Stimulated activated CD8-positive, alpha-beta memory T cell treated with anti-CD3 and anti-CD28 coated beads, Interleukin-12 subunit alpha, Interleukin-12 subunit beta, amount 100 ng/mL, for 1 hour (primary cell): ENCODE data around the gene ABCB11.
"Not testable (repeated sequence)": the region's sequence is repeated elsewhere in the genome, so short reads cannot be mapped to it uniquely, and the experiment has no call there.

ENCODE experiments used
- DNase-seq: peaks from one replicate; pipeline ENCODE4 v3.0.0-alpha.2; 2020; ENCODE audit warnings: low read depth

The ABCB11 gene

DNA sequence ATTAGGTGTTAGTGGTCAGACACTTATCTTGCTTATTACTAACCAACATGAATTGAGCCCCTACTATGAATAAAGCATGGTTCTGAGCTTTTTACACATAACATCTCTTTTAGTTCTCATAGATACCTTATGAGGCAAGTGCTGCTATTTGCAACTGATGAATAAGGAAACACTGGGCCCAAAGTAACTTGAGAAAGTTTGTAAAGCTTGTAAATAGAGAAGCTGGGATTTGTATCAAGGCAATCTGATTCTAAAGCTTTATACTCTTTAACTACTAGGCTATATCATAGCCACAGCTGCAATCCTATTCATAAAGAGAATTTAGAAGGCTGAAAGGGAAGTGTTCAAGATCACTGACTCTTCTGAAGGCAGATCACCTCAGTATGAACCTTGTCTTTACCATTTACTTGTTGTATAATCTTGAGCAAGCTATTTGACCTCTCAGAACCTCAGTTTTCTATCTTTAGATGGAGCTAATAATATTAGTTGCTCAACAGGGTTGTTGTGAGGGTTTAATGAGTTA is 60.4 kb downstream of the ABCB11 start:
- DNase-seq: no peak

DNA sequence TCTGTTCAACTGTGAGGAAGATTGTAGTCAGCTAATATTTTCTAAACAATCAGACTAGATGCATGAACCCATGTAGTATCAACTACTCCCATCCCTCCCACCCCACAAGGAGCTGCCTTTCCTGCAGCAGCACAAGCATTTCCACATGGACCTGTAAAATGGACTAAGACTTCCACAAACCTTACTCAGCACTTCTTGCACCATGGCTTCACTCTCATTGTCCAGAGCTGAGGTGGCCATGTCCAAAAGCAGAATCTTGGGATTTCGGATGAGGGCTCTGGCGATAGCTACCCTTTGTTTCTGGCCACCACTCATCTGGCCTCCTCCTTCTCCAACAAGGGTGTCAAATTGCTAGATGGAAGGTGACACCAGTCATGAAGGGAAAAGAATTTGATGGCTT is 61.3 kb downstream of the ABCB11 start:
- no peak for DNase-seq

GRCh38 chr2:168968342-168968741 is 62.8 kb downstream of the ABCB11 start:
- DNase-seq: no peak

GRCh38 chr2:168964251-168964807 is 66.8 kb downstream of the ABCB11 start:
- no peak for DNase-seq

DNA sequence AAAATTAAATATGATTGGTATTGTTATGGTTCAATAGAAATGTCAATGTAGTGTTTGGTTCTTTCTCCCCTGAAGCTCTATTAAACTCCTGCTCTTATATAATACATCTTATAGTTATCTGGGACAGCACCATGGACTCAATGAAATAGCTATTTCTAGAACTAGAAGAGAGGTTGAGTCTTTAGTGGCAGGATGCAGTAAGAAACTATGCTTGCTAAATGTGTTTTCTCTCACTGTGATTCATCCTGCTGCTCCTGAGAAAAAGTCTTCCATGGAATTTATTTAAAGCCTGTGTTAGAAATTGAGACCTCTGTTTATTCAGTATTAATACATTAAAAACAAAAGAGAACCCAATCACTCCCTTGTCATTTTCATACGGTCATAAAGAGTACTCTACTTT is 68.5 kb downstream of the ABCB11 start:
- DNase-seq: no peak

DNA sequence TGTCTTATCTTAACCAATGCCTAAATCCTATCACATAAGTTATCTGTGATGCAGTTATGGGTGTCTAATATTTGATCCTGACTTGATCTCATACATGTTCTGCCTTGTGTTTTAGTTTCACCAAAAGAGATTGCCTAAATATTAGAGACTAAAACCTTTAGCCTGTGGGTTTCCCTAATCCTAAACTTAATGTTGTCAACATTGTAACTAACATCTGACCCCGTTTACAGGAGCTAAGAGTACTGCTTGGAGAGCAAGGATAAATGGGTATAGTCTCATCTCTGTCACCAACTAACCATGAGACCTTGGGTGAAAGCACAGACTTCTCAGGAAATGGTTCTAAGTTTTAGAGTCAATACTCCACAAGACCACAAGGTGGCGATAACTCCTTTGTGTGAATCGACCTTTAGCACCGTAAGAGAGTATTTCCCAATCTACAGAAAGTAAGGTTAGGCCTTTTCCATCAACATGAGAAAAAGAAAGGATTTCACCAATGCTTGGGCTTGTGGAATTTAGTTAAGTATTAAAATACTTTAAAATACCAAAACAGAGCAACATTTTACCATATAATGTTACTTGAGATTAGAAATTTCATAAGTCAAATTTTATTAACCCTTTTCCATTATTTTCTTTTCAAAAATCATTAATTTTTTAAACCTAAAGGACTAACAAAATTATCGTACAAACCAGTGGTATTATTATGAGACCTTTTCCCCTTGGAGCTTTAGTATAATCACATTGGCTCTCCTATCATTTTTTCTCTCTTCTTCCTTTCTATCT is 69.5 kb downstream of the ABCB11 start:
- DNase-seq: peak; percentile 22

DNA sequence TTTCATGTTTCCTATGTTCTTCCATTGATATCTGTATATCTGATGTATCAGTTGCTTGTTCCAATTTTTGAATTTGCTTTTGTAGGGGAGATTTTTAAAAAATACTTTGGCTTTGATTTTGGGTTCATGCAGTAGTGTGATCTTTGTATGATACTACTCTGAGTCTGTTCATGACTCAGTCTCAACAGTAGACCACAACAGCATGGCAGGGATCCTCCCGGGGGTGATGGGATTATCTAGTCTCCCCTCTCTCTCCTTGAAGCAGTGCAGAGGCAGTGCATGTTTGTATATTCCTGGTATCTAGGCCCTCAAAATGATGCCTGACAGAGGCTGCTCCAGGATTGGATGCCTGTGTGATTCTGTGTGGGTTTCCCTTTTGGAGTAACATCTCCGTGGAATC is 74.7 kb downstream of the ABCB11 start:
- DNase-seq: no peak

GRCh38 chr2:168955321-168955720 is 75.8 kb downstream of the ABCB11 start:
- DNase-seq: no peak

GRCh38 chr2:168954256-168954655 is 76.9 kb downstream of the ABCB11 start:
- DNase-seq: no peak

GRCh38 chr2:168952424-168952823 is 78.7 kb downstream of the ABCB11 start:
- no peak for DNase-seq

- DNase-seq: no peak
Measured at GRCh38 chr2:168951871-168952270, 79.3 kb downstream of the ABCB11 start.

- DNase-seq: no peak
Measured at GRCh38 chr2:168949324-168949723, 81.8 kb downstream of the ABCB11 start.

DNA sequence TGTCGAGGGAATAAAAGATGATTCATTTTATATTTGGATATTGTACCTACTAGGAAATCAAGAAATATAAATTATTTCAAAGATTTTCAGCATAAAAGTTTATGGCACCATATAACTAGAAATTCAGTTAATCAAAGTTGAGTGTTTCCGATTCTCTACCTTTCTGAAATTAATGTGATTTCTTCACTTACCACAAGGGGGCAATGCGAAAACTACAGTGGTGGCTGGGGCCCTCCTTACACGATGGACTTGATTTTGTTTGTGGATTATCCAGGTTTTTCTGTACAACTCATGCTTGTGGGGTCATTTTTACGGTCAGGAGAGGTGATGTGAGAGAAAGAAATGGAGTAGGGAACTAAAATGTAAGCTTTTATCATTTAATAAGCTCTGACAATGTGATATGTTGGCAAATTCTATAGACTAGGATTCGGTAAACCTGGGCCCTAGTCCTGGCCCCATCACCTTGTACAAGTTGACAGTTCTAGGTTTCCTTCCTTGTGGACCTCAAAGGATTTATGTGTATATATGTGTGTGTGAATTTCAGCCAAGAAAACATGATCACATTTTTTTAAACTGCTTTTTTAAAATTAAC is 82.4 kb downstream of the ABCB11 start:
- no peak for DNase-seq

GRCh38 chr2:168945508-168945907 is 85.6 kb downstream of the ABCB11 start:
- no peak for DNase-seq

DNA sequence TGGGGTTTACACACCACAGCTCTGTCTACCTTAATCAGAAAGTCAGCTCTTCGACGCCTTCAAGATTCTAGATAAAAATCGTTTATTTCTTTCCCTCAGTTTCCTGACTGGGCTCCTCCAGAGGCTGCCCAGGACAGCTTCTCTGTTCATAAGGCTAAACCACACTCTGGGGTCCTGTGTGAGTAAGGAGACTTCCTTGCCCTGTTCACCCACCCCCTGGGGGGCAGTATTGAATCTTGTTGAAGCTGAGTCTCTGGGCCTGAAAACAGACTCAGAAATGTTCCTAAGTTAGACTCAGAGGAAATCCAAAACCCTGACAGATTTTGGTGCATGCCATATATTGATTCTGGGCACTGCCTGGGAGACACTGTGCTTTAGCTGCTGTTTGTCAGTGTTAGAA is 87.1 kb downstream of the ABCB11 start:
- DNase-seq: no peak

DNA sequence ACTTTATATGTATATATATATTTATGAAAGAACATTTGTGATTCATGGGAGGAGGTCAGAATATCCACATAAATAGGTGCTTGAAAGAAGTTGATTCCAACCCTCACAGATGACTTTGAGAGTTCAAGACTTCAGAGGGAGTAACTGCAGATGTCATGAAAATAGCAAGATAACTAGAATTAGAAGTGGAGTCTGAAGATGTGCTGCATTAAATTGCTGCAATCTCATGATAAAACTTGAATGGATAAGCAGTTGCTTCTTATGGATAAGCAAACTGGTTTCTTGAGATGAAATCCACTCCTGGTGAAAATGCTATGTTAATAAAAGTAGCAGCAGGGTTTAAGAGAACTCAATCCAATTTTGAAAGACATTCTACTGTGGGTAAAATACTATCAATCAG is 89.8 kb downstream of the ABCB11 start:
- no peak for DNase-seq

DNA sequence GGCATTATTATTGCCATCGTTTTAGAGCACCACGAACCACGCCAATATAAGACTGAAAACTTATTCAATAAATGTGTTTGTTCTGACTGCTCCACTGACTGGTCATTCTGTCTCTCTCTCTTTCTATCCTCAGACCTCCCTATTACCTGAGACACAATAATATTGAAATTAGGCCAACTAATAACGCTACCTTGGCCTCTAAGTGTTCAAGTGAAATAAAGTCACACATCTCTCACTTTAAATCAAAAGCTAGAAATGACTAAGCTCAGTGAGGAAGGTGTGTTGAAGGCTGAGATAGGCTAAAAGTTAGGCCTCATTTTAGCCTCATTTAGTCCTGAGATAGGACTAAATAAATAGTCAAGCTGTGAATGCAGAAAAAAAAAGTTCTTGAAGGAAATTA is 91.2 kb downstream of the ABCB11 start:
- DNase-seq: no peak

DNA sequence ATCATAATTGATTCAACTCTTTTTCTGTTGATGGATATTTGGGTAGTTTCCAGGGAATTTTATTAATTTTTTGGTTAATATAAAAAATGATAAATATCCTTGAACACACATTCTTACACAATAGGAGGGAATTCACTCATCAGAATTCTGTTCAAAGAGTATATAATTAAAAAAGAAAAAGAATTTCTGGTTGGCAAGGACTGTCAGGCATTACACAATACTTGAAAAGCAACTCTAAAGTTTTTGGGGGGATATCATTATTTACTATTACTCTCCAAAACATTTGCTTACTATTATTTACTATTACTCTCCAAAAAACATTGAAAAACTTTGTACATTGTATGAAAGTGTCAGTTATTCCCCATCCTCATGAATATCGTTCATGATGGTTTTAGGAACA is 92.1 kb downstream of the ABCB11 start:
- DNase-seq: no peak

- DNase-seq: no peak
Measured at GRCh38 chr2:168935810-168936581, 95.1 kb downstream of the ABCB11 start.

- DNase-seq: no peak
Measured at GRCh38 chr2:168934826-168935225, 96.3 kb downstream of the ABCB11 start.

GRCh38 chr2:168932174-168932573 is 99.0 kb downstream of the ABCB11 start:
- DNase-seq: not testable (repeated sequence)

- DNase-seq: no peak
Measured at GRCh38 chr2:168930242-168930641, 100.9 kb downstream of the ABCB11 start.

- no peak for DNase-seq
Measured at GRCh38 chr2:168929031-168929430, 102.1 kb downstream of the ABCB11 start.
